Measurements from ENCODE around the gene SPATA31D1.

DNA sequence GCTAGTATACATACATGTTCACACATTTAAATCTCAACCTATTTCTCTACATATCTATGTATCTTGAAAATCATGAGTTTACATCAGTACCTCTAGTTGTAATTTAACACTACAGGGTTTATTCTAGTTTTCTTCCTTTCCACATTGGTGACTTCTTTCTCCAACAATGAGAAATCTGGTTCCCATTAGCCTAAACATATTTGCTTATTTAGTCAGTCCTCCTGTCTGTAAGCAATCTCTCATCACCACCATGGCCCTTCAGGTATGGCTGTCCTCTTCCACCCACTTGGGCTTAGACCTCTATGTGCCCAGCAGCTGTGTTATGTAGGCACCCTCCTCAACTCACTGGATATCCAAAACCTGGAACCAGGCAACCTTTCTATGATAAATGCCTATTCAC lies 8.0 kb upstream of the SPATA31D1 start:
- TF ChIP-seq, protein P1, sequence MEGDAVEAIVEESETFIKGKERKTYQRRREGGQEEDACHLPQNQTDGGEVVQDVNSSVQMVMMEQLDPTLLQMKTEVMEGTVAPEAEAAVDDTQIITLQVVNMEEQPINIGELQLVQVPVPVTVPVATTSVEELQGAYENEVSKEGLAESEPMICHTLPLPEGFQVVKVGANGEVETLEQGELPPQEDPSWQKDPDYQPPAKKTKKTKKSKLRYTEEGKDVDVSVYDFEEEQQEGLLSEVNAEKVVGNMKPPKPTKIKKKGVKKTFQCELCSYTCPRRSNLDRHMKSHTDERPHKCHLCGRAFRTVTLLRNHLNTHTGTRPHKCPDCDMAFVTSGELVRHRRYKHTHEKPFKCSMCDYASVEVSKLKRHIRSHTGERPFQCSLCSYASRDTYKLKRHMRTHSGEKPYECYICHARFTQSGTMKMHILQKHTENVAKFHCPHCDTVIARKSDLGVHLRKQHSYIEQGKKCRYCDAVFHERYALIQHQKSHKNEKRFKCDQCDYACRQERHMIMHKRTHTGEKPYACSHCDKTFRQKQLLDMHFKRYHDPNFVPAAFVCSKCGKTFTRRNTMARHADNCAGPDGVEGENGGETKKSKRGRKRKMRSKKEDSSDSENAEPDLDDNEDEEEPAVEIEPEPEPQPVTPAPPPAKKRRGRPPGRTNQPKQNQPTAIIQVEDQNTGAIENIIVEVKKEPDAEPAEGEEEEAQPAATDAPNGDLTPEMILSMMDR (IDR thresholded peaks at IDR 0.05), result no peak
- no peak for TF ChIP-seq POLR2A (IDR thresholded peaks at IDR 0.05)
